Dendritic cell treated with granulocyte-macrophage colony-stimulating factor and Interleukin-4, amounts not matched to agents 40 ng/mL and 50 ng/mL, for 4 days (primary cell): ENCODE measurements around the gene RBFOX1.

Experiments
- H3K27ac Mint-ChIP-seq: one replicate; pipeline ENCODE4 v1.8.0; 2022; ENCODE audit warnings: mild to moderate bottlenecking, mixed read lengths
- H3K27me3 Mint-ChIP-seq: one replicate; pipeline ENCODE4 v1.8.0; 2022; ENCODE audit warnings: mild to moderate bottlenecking, mixed read lengths
- H3K36me3 Mint-ChIP-seq: one replicate; pipeline ENCODE4 v1.8.0; 2022; ENCODE audit warnings: low read depth, mixed read lengths
- H3K4me1 Mint-ChIP-seq: one replicate; pipeline ENCODE4 v1.8.0; 2022; ENCODE audit warnings: low read depth, mixed read lengths
- H3K4me3 Mint-ChIP-seq: one replicate; pipeline ENCODE4 v1.8.0; 2022; ENCODE audit warnings: mild to moderate bottlenecking, moderate library complexity, mixed read lengths
- H3K9me3 Mint-ChIP-seq: one replicate; pipeline ENCODE4 v1.8.0; 2022; ENCODE audit warnings: mixed read lengths
- intact Hi-C: fragments of 100-400 bp; cut with micrococcal nuclease; formaldehyde crosslinking; loops from one replicate; pipeline ENCODE4 v1.15.0; 2022

Gene RBFOX1

GRCh38 chr16:7638306-7638705 is 305.7 kb downstream of the RBFOX1 start:
- Mint-ChIP-seq H3K27me3 (no peaks in the 10 kb centered on the region), H3K9me3 (peaks cover 8% of the 10 kb centered on the region), H3K36me3 (no peaks in the 10 kb centered on the region), H3K4me3 (no peak overlapping the region), H3K4me1 (no peaks in the 10 kb centered on the region), H3K27ac (no peak overlapping the region)
- intact Hi-C loops: no loop called here

GRCh38 chr16:7640334-7640733 is 307.7 kb downstream of the RBFOX1 start:
- H3K4me1 Mint-ChIP-seq: no peaks in the 10 kb centered on the region
- no peak overlapping the region for H3K27ac Mint-ChIP-seq
- intact Hi-C loops: no loop called here
- no peaks in the 10 kb centered on the region for H3K36me3 Mint-ChIP-seq
- H3K9me3 Mint-ChIP-seq: peaks cover 8% of the 10 kb centered on the region
- no peak overlapping the region for H3K4me3 Mint-ChIP-seq
- H3K27me3 Mint-ChIP-seq: no peaks in the 10 kb centered on the region

GRCh38 chr16:7644176-7644575 is 311.5 kb downstream of the RBFOX1 start:
- Mint-ChIP-seq H3K27ac (no peak overlapping the region), H3K36me3 (no peaks in the 10 kb centered on the region), H3K9me3 (no peaks in the 10 kb centered on the region), H3K4me3 (no peak overlapping the region), H3K4me1 (no peaks in the 10 kb centered on the region), H3K27me3 (no peaks in the 10 kb centered on the region)
- intact Hi-C loops: no loop called here

- no peaks in the 10 kb centered on the region for H3K36me3 Mint-ChIP-seq
Measured at GRCh38 chr16:7644811-7645210, 312.2 kb downstream of the RBFOX1 start.

DNA sequence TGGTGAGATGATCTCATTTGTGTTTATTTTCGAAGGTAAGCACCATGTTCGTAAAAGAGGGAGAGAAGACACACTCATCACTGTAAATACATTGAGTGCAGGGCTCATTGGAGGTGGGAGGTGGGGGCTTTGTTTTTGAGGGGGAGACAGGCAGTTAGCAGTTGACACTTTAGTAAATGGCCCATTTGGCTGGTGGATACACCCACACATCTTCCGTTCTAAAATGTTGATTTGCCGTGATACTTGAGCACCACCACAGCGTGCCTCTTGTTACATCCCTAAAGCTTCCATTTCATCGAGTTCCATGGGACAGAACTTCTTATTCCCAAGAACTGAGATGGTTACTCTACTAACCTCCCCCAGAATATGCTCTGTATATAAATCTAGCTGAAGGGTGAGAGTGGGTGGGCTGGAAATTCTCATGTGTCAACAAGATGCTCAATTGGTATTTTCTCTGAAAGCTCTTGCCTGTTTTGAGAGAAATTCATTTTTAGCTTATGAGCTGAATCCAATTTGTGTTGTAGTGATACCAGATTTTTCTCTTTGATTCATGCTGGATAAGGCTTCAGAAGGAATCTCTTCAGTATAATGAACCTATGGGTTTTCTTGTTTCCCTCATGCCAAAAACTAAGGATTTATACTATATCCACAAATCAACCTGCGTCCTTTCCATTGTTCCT is 314.3 kb downstream of the RBFOX1 start:
- Mint-ChIP-seq H3K4me3 (no peak overlapping the region), H3K4me1 (no peaks in the 10 kb centered on the region), H3K27ac (no peak overlapping the region), H3K27me3 (no peaks in the 10 kb centered on the region), H3K36me3 (no peaks in the 10 kb centered on the region), H3K9me3 (no peaks in the 10 kb centered on the region)
- intact Hi-C loops: no loop called here

More at GRCh38 chr16:7644811-7645210, 312.2 kb downstream of the RBFOX1 start:
- intact Hi-C loops: no loop called here
- Mint-ChIP-seq H3K27me3 (no peaks in the 10 kb centered on the region), H3K27ac (no peak overlapping the region), H3K4me3 (no peak overlapping the region), H3K9me3 (no peaks in the 10 kb centered on the region), H3K4me1 (no peaks in the 10 kb centered on the region)

DNA sequence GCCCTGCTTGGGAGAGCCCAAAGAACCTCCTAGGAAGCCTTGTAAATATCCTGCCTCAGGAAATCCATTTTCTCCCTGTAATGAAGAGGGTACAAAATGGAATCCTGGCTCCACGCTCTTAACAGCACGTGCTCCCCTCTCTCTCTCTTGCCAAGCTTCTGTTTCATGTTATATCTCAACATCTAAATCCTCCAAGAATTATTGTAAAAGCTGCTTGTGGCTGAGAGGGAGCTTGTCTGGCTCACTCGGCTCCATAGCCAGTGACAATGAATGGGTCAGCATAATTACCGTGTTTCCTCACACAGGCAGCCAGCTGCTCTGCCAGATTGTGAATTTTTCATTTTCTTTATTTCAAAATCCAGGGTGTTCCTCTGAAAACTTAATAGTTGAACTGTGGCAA is 317.8 kb downstream of the RBFOX1 start:
- intact Hi-C loops: no loop called here
- Mint-ChIP-seq H3K27me3 (no peaks in the 10 kb centered on the region), H3K4me1 (no peaks in the 10 kb centered on the region), H3K27ac (no peak overlapping the region), H3K36me3 (no peaks in the 10 kb centered on the region), H3K9me3 (no peaks in the 10 kb centered on the region), H3K4me3 (no peak overlapping the region)

DNA sequence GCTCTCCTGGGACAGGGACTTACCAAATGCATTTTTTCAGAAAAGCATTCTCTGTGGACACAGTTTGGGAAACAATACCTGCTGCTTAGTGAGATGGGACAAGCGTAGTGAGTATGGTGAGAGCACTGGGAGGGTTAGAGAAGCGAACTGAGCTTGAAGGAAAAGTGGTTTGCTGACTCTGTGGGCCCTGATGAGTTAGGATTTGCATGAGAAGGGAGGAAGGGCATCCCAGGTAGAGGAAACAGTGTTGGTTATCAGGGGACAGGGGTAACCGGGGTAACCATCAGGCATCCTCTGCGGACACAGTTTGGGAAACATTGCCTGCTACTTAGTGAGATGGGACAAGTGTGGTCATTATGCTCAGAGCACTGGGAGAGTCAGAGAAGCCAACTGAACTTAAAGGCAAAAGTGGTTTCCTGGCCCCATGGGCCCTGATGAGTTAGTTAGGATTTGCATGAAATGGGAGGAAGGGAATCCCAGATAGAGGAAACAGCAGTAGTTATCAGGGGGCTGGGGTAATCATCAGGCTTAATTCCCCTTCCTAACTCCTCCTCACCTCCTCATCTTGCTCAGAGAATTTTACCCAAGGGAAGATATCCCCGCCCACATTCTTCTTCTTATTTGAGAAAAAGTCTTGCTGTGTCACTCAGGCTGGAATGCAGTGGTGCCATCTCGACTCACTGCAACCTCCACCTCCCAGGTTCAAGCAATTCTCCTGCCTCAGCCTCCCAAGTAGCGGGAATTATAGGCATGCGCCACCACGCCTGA is 319.3 kb downstream of the RBFOX1 start:
- Mint-ChIP-seq H3K4me1 (no peaks in the 10 kb centered on the region), H3K4me3 (no peak overlapping the region), H3K36me3 (no peaks in the 10 kb centered on the region), H3K27ac (no peak overlapping the region), H3K9me3 (no peaks in the 10 kb centered on the region), H3K27me3 (no peaks in the 10 kb centered on the region)
- intact Hi-C loops: no loop called here

DNA sequence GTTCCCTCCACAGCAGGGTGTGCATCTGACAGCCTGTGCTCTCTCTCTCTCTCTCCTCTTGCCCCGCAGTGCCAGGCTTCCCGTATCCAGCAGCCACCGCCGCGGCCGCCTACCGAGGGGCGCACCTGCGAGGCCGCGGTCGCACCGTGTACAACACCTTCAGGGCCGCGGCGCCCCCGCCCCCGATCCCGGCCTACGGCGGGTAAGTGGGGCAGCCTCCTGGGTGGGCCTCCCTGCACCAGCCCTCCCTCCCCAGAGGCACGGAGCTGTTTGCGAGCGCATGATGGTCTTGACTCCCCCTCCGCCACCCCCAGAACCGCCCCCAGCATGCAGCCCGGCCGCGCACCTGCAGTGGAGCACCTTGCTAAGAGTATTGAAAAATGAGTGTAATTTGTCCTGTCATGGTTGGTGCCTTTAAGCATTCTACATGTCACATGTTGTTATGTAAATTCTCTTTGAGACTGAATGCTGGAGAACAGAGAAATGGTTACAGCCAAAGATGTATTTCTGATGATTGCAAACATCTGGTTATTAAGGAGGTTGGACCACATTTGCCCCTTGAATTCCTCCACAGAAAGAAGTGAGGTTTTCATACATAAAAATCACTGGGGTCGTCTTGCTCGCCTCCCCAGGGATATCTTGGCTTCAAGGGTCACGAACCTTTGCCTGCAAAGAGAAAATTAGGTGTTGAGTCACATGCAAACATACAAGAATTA is 321.3 kb downstream of the RBFOX1 start:
- intact Hi-C loops: no loop called here
- H3K4me1 Mint-ChIP-seq: no peaks in the 10 kb centered on the region
- no peak overlapping the region for H3K27ac Mint-ChIP-seq
- H3K36me3 Mint-ChIP-seq: no peaks in the 10 kb centered on the region
- no peak overlapping the region for H3K4me3 Mint-ChIP-seq
- H3K9me3 Mint-ChIP-seq: no peaks in the 10 kb centered on the region
- H3K27me3 Mint-ChIP-seq: no peaks in the 10 kb centered on the region

GRCh38 chr16:7675628-7676027 is 343.0 kb downstream of the RBFOX1 start:
- intact Hi-C loops: no loop called here
- H3K9me3 Mint-ChIP-seq: no peaks in the 10 kb centered on the region
- H3K36me3 Mint-ChIP-seq: no peaks in the 10 kb centered on the region

DNA sequence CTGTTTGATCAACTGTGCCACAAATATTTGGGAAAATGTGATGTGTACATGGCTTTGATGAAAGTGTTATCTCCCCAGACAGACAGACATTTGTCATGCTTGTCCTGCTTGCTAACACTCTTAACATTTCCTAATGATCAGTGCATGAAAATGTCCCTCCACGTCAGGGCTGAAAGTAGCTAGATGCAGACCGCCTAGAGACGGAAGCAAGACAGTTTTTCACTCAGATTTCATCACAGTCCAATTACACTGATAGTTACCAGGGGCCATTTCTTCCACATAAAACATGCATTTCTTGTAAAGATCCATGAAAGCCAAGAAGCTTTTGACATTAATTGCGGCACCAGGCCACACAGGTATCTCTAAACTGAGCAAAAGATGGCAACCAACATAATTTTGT is 347.7 kb downstream of the RBFOX1 start:
- intact Hi-C loops: no loop called here
- Mint-ChIP-seq H3K36me3 (no peaks in the 10 kb centered on the region), H3K4me3 (no peak overlapping the region), H3K4me1 (no peaks in the 10 kb centered on the region), H3K27me3 (no peaks in the 10 kb centered on the region), H3K9me3 (no peaks in the 10 kb centered on the region), H3K27ac (no peak overlapping the region)

More at GRCh38 chr16:7675628-7676027, 343.0 kb downstream of the RBFOX1 start:
- no peaks in the 10 kb centered on the region for H3K27me3 Mint-ChIP-seq
- no peak overlapping the region for H3K27ac Mint-ChIP-seq
- H3K4me1 Mint-ChIP-seq: no peaks in the 10 kb centered on the region
- H3K4me3 Mint-ChIP-seq: no peak overlapping the region

GRCh38 chr16:7688811-7689210 is 356.2 kb downstream of the RBFOX1 start:
- intact Hi-C loops: no loop called here
- Mint-ChIP-seq H3K4me3 (no peak overlapping the region), H3K4me1 (no peaks in the 10 kb centered on the region), H3K9me3 (no peaks in the 10 kb centered on the region), H3K27ac (no peak overlapping the region), H3K36me3 (no peaks in the 10 kb centered on the region), H3K27me3 (no peaks in the 10 kb centered on the region)

DNA sequence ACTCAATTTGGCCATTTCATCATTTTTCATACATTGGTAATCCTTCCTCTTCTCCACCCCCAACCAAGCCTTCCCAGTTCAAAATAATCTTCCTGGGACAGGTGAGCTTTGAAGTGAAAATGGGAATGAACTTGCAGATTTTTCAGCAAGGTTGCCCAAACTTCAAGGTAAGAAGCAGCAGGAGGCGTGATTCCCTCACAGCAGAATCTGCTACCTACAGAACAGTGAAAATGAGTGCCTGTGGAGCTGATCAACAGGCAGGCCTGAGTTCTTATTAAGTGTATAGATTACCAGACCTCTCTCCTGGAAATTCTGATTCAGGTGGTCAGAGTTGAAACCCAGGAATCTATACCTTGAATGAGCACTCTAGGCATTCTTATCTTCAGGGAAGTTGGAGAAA is 356.6 kb downstream of the RBFOX1 start:
- no peaks in the 10 kb centered on the region for H3K4me1 Mint-ChIP-seq

GRCh38 chr16:7691533-7691932 is 358.9 kb downstream of the RBFOX1 start:
- Mint-ChIP-seq H3K4me3 (no peak overlapping the region), H3K4me1 (no peaks in the 10 kb centered on the region), H3K36me3 (no peaks in the 10 kb centered on the region), H3K9me3 (no peaks in the 10 kb centered on the region), H3K27ac (no peak overlapping the region), H3K27me3 (no peaks in the 10 kb centered on the region)
- intact Hi-C loops: no loop called here

More for the DNA sequence above, 356.6 kb downstream of the RBFOX1 start:
- no peaks in the 10 kb centered on the region for H3K27me3 Mint-ChIP-seq
- no peaks in the 10 kb centered on the region for H3K9me3 Mint-ChIP-seq
- H3K36me3 Mint-ChIP-seq: no peaks in the 10 kb centered on the region
- H3K27ac Mint-ChIP-seq: no peak overlapping the region
- H3K4me3 Mint-ChIP-seq: no peak overlapping the region
- intact Hi-C loops: no loop called here

DNA sequence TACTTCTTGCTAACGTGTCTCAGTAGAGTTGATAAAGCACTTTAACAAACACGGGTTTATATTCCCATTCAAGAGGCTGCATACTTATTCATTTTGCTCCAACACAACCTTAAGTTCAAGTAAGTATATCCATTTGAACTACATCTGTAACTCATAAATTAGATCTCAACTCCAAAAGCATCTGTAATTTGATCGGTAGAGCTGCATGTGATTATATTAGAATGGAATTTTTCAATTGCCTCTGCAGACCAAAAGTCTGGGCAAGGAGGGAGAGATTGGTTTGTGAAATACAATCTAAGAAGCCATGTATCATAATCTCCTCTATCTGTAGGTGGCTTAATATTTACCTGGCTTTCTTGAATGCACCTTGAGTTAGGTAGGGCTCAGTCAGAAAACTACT is 371.0 kb downstream of the RBFOX1 start:
- Mint-ChIP-seq H3K27ac (no peak overlapping the region), H3K36me3 (no peaks in the 10 kb centered on the region), H3K27me3 (no peaks in the 10 kb centered on the region), H3K9me3 (peaks cover 8% of the 10 kb centered on the region), H3K4me3 (no peak overlapping the region), H3K4me1 (no peaks in the 10 kb centered on the region)
- intact Hi-C loops: no loop called here
